LNCaP clone FGC (cell line): ENCODE data around the gene PRKAA2.
A peak's percentile ranks its signal among the peaks of the same experiment; 100 is the strongest.
"Not testable (repeated sequence)": the region's sequence is repeated elsewhere in the genome, so short reads cannot be mapped to it uniquely, and the experiment has no call there.

Experiments
- DNase-seq: peaks from one replicate; pipeline ENCODE4 v3.0.0-alpha.2; 2011; ENCODE audit warnings: low read depth
- H3K4me3 ChIP-seq: 2 replicates; pipeline ENCODE4 v1.5.1; 2011; ENCODE audit warnings: mild to moderate bottlenecking, low read depth, low read length, control low read depth
- CTCF ChIP-seq: IDR thresholded peaks from 2 replicates; pipeline ENCODE4 v1.5.1; 2012; ENCODE audit warnings: mild to moderate bottlenecking; ENCODE audit not compliant: control insufficient read depth, insufficient read depth; ENCODE audit errors: extremely low read depth

The PRKAA2 gene

GRCh38 chr1:56644919-56645676 lies at the start of gene PRKAA2:
PRKAA2 (plus strand) TSS chr1:56645314; CDS start chr1:56645388, 74 bp downstream.
- TF ChIP-seq CTCF: no peak
- peak within 1 kb of the TSS; percentile 67 for H3K4me3 ChIP-seq
- no peak for DNase-seq

- not testable (repeated sequence) for H3K4me3 ChIP-seq, DNase-seq
These were observed 49.5 kb upstream of the PRKAA2 start for GRCh38 chr1:56595397-56596191.

- DNase-seq, H3K4me3 ChIP-seq: not testable (repeated sequence)
These were observed 35.0 kb upstream of the PRKAA2 start for GRCh38 chr1:56610097-56610496.

- DNase-seq, H3K4me3 ChIP-seq: not testable (repeated sequence)
These were observed 34.3 kb upstream of the PRKAA2 start for GRCh38 chr1:56610770-56611169.

GRCh38 chr1:56617141-56617540 lies 28.0 kb upstream of the PRKAA2 start:
- no peak for TF ChIP-seq CTCF
- H3K4me3 ChIP-seq: no peak overlapping the region
- no peak for DNase-seq

- no peak for DNase-seq
- no peak for TF ChIP-seq CTCF
- H3K4me3 ChIP-seq: no peak overlapping the region
These were observed 19.2 kb upstream of the PRKAA2 start for GRCh38 chr1:56625819-56626440.

- no peak for TF ChIP-seq CTCF
- no peak overlapping the region for H3K4me3 ChIP-seq
- no peak for DNase-seq
These were observed 18.6 kb upstream of the PRKAA2 start for GRCh38 chr1:56626546-56626945.

GRCh38 chr1:56627019-56627635 lies 18.0 kb upstream of the PRKAA2 start:
- no peak for TF ChIP-seq CTCF
- no peak for DNase-seq
- H3K4me3 ChIP-seq: no peak overlapping the region
